IMR-90 (cell line): ENCODE measurements around the gene CACNA1I.

ENCODE experiments used
- BHLHE40 ChIP-seq: fragments of 150-350 bp; IDR thresholded peaks from 2 replicates; pipeline ENCODE4 v1.6.1; 2016; ENCODE audit warnings: mild to moderate bottlenecking, low read depth, low read length
- CEBPB ChIP-seq: IDR thresholded peaks from 2 replicates; pipeline ENCODE4 v1.6.1; 2012; ENCODE audit warnings: low read depth, low read length, improper control_type of control experiment
- CHD1 ChIP-seq: IDR thresholded peaks from 2 replicates; pipeline ENCODE4 v1.6.1; 2012; ENCODE audit warnings: low read depth, low read length, improper control_type of control experiment
- FOS ChIP-seq: fragments of 150-350 bp; IDR thresholded peaks from 2 replicates; pipeline ENCODE4 v1.6.1; 2016; ENCODE audit warnings: low read depth, low read length
- MAFK ChIP-seq: IDR thresholded peaks from 2 replicates; pipeline ENCODE4 v1.6.1; 2012; ENCODE audit warnings: low read depth, low read length, improper control_type of control experiment
- MAZ ChIP-seq: IDR thresholded peaks from 2 replicates; pipeline ENCODE4 v1.6.1; 2012; ENCODE audit warnings: low read depth, mild to moderate bottlenecking, low read length, improper control_type of control experiment, moderate library complexity, borderline replicate concordance
- POLR2A ChIP-seq: IDR thresholded peaks from 2 replicates; pipeline ENCODE4 v1.6.1; 2012; ENCODE audit warnings: mild to moderate bottlenecking, low read depth, low read length
- RAD21 ChIP-seq: IDR thresholded peaks from 2 replicates; pipeline ENCODE4 v1.6.1; 2012; ENCODE audit warnings: low read length, improper control_type of control experiment
- SMC3 ChIP-seq: fragments of 150-350 bp; IDR thresholded peaks from 2 replicates; pipeline ENCODE4 v1.6.1; 2016; ENCODE audit warnings: low read depth, mild to moderate bottlenecking, antibody characterized with exemption, low read length, moderate library complexity
- USF2 ChIP-seq: fragments of 150-350 bp; IDR thresholded peaks from 2 replicates; pipeline ENCODE4 v1.6.1; 2017; ENCODE audit warnings: mild to moderate bottlenecking, antibody characterized with exemption, low read length, low read depth
- TF ChIP-seq, protein P1 (sequence below): conservative IDR thresholded peaks from 2 replicates; pipeline ENCODE4 v1.5.1; 2012; ENCODE audit warnings: mild to moderate bottlenecking, low read depth, low read length, improper control_type of control experiment
- TF ChIP-seq, protein P2 (sequence below): fragments of 150-350 bp; IDR thresholded peaks from 2 replicates; pipeline ENCODE4 v1.6.1; 2016; ENCODE audit warnings: low read depth, mild to moderate bottlenecking, low read length, moderate library complexity, borderline replicate concordance

DNA sequence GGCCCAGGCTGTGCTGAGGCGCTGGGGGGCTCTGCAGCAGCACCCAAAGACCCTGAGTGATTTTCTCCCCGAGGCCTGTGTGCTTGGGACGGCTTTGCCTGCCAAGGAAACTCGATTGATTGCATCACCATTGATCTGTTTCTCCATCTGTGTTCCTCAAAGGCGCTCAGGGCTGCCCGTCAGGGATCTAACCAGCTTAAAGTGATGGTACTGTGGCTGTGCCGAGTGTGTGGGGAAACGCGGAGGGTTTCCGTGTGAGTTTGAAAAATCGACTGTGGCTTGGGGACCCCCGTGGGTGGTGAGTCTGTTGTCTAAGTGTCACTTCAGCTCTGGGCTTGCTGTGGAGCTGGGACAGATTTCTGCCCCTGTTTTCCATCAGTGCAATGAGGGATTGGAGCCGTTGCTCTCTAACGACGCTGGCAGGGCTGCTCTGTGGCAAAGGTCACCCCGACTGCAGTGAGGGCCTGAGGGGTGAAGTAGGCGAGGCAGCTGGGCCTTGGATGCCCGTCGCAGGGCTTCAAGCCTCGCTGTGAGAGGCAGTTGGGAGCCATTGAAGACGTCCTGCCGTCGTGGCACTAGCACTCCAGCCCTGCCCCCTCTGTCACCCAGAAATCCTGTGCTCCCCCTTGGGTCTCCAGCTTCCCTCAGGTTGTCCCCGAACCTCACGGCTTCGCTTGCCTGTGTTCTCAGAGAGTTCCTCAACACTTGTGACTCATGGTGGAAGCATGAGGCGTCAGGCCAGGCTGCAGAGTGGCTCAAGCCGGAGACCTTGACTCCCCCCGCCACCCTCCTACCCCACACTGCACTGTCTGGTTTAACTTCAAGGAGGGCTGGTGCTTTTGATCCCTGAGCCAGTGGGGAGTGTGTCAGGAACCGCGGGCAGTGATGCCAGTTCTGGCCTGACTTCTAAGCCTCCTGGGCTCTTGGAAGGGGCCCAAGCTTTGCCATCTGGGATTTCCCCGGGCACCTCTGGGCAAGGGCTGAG is 21.8 kb downstream of the CACNA1I start:
- TF ChIP-seq, protein P1, sequence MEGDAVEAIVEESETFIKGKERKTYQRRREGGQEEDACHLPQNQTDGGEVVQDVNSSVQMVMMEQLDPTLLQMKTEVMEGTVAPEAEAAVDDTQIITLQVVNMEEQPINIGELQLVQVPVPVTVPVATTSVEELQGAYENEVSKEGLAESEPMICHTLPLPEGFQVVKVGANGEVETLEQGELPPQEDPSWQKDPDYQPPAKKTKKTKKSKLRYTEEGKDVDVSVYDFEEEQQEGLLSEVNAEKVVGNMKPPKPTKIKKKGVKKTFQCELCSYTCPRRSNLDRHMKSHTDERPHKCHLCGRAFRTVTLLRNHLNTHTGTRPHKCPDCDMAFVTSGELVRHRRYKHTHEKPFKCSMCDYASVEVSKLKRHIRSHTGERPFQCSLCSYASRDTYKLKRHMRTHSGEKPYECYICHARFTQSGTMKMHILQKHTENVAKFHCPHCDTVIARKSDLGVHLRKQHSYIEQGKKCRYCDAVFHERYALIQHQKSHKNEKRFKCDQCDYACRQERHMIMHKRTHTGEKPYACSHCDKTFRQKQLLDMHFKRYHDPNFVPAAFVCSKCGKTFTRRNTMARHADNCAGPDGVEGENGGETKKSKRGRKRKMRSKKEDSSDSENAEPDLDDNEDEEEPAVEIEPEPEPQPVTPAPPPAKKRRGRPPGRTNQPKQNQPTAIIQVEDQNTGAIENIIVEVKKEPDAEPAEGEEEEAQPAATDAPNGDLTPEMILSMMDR, result no peak
- no peak for TF ChIP-seq USF2
- TF ChIP-seq, protein P2, sequence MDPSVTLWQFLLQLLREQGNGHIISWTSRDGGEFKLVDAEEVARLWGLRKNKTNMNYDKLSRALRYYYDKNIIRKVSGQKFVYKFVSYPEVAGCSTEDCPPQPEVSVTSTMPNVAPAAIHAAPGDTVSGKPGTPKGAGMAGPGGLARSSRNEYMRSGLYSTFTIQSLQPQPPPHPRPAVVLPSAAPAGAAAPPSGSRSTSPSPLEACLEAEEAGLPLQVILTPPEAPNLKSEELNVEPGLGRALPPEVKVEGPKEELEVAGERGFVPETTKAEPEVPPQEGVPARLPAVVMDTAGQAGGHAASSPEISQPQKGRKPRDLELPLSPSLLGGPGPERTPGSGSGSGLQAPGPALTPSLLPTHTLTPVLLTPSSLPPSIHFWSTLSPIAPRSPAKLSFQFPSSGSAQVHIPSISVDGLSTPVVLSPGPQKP, result no peak
- no peak for TF ChIP-seq POLR2A
- TF ChIP-seq MAFK, result no peak
- no peak for TF ChIP-seq RAD21
- TF ChIP-seq BHLHE40, result 0 out of 2 replicates have a peak, but pooled peaks have one; percentile 3
- no peak for TF ChIP-seq CHD1
- TF ChIP-seq SMC3, result no peak
- peak; percentile 68; the same call in 1 of the 2 replicates for TF ChIP-seq MAZ
- TF ChIP-seq CEBPB, result peak; percentile 89
- TF ChIP-seq FOS, result peak; percentile 54
